Activated naive CD8-positive, alpha-beta T cell treated with anti-CD3 and anti-CD28 coated beads, Interleukin-2, amount 50 U/mL, for 16 hours (primary cell): Measurements from ENCODE around the gene TSHZ2.
"Not testable (repeated sequence)": the region's sequence is repeated elsewhere in the genome, so short reads cannot be mapped to it uniquely, and the experiment has no call there.

Experiments used
- DNase-seq: peaks from one replicate; pipeline ENCODE4 v3.0.0-alpha.2; 2020; ENCODE audit warnings: low read depth, low spot score

The TSHZ2 gene

DNA sequence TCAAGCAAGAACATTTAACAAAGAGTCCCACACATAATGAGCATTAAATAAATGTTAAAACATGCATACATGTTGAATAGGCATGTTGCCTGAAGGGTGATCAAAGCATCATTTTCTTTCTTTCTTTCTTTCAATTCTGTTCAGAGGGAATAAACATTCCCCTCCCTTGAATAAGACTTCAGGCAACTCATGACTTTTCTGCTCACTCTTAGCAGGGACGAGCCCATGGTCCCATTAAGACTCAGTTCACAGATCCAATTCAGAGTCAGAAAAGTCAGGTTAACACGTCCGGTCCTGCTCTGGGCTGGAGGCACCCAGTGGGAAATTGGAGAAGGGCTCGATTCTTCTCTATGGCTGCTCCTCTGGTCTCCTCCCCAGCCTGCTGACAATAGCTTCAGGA is 439.7 kb downstream of the TSHZ2 start:
- no peak for DNase-seq

DNA sequence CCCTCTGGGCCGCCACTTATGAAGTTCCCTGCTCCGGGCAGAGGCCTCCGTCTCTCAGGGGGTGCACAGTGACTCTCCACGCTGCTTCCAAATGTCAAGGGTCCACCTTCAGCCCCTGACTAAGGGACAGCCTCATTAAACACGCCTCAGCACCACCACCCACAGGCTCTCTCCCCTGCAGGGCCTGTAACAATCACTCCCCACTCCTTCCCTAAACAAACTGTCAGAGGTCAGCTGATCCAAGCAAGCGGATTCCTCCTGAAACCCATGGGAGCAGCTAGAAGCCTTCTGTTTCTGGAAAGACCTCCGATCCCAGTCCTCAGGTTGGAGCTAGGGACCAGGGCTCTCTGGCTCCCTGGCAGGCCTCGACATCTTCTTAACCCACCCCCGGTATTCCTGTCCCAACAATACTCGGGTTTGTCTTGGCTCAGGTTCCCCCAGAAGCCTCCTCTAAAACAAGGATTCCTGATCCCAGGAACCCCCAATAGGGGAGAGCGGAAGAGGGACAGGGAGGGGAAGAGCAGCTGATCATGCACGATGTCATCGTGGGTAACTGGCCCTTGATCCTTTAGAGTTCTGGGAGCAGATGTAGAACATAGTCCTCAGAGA is 440.5 kb downstream of the TSHZ2 start:
- DNase-seq = no peak

DNA sequence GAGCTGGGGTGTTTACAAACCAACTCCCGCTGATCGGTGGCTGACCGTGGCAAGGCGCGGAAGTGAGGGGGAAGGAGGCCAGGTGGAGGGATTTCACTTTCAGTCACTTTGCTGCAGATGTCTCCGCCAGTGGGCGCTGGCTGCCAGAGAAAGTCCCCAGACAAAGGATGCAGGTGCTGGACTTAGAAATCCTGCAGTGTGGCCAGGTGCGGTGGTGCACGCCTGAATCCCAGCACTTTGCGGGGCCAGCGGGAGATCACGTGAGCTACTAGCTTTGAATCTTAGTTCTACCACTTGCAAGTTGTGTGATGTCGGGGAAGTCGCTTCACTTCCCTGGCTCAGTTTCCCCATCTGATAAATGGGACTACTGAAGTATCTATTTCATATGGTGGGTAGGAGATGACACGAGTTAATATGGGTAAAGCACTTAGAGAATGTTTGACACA is 441.1 kb downstream of the TSHZ2 start:
- DNase-seq = peak; percentile 19

DNA sequence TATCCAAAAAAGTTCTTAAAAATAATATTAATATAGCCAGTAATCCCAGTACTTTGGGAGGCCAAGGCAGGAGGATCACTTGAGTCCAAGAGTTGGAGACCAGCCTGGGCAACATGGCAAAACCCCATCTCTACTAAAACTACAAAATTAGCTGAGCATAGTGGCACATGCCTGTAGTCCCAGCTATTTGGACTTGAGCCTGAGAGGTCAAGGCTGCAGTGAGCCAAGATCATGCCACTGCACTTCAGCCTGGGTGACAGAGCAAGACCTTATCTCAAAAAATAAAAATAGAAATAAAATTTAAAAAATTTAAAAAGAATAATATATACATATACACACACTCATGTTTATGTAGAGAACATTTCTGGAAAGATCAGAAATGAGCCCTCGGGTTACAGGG is 441.7 kb downstream of the TSHZ2 start:
- not testable (repeated sequence) for DNase-seq

DNA sequence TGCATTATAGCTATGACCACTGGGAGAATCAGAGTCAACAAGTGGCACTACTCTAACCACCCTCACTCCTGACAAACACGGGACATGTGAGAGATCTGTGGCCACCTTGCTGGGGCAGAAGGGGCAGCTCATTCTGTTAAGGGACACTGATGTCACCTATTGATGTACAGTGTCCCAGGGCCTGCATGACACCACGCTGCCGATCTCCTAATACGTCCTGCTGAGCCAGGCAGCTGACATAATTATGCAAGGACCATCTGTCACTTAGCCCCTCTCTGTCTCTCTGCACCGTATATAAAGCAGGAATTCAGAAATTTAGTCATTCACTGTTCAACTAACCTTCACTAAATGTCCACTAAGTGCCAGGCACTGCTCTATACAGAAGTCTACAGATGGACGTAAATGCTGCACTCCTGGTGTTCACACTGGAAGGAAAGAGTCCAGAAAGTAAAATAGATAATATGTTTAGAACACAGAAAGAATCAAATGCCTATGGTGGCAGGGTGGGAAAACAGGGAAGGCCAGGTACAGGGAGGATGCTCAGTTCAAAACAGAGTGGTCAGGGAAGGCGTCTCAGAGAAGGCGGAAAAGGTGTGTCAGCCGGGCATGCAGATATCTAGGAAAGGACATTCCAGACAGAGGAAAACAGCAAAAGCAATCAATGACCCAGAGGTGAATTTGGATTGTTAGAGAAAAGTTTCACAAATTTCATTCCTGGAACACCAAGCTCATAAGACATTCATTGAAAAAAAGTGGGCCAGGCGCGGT is 447.7 kb downstream of the TSHZ2 start:
- no peak for DNase-seq

DNA sequence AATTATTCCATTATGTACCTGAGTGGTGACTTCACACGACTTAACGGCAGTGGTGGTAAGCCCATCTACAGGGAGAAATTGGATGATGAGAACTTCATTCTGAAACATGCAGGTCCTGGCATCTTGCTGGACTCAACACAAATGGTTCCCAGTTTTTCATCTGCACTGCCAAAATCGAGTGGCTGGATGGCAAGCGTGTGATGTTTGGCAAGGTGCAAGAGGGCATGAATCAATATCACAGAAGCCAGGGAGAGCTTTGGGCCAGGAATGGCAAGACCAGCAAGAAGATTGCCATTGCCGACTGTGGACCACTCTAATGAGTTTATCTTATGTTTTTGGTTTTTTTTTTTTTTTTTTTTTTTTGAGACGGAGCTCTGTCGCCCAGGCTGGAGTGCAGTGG is 449.2 kb downstream of the TSHZ2 start:
- no peak for DNase-seq

DNA sequence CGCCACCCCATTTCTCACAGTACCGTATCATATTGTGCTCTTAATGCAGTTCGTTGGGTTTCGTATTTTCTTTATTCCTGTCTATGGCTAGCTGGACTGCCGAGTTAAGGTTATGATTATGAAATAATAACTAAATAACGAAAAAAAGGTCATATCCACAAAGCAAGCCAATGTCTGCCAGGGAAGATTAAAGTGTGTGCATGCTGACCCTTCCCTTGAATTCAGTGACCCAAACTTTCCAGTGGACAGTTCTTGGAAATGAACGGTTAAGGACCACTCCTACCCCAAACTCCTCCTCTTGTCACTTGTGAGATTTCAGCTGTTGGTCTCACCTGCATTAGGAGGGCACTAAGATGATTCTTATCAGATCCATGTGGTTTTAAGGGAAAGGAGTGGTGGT is 449.9 kb downstream of the TSHZ2 start:
- DNase-seq = no peak

DNA sequence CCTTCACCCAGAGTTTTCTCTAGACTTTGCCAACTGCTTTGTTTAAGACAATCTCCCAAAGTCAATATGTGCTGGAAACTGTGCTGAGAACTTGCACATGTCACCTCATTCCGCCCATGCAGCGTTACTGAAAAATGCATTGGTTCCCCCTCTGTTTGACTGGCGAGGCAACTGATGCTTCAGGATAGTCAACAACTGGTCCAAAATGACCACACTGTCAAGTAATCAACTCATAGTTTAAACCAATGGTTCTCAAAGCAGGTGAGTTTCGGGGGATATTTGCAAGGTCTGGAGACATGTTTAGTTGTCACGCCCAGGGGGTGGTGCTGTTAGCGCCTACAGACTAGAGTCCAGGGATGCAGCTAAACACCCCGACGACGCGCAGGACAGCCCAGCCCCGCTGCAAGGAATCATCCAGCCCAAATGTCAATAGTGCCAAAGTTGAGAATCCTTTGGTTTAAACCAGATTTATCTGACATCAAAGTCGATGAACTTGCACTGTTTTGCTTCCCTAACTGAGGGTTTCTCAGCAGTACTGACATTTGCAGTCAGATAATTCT is 451.5 kb downstream of the TSHZ2 start:
- DNase-seq = no peak

DNA sequence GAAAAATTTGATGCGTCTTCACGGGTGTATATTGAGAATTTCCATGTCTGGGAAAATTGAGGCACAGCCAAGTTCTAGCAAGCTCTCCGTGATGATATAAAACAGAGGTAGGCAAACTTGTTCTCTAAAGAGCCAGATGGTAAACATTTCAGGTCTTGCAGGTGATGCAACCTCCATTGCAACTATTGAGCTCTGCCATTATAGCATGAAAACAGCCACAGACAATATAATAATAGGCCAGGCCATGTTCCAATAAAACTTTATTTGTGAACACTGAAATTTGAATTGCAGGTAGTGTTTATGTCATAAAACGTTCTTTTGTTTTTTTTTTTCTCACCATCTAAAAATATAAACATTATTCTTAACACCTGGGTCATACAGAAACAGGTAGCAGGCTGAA is 453.3 kb downstream of the TSHZ2 start:
- DNase-seq = no peak

DNA sequence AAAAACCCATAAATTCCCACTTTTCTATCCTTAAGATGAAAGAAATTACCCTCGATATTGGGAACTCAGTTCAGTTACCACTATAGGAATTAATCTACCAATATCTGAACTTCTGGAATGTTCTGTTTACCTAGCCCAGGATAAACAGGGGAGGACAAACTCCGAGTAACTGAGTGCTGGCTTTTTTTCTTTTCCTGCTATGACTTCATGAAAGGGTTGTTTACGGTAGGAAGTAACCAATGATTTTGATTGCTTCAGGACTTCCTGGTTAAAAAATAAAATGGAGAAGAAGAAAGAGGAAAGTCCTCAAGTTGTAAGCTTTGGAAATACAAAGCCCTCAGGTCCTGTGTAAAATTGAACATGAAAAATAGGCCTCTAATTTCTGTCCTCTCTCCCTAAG is 453.8 kb downstream of the TSHZ2 start:
- no peak for DNase-seq

DNA sequence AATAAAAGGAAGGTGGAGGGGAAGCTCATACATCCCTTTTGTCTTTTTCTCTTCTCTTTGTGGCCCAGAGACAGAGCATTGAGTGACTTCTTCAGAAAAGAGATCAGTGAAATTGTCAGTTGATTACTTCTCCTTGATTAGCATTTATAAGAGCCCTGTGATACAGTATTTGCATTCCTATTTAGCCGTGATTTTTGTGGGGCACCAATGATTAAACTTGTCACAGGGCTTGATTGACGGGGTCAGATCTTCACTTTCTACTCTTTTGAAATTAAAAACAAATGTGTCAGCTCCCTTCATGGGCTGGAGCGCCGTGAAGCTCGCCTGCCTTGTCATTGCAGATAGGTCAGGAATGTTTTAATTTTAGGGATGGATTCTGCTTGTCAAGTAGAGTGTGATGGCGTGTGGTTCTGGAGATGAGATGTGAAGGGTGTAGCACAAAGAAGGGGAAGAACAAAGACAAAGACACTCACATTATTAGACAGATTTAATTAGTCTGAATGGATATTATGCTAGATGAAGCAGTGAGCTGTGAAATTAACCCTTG is 454.7 kb downstream of the TSHZ2 start:
- DNase-seq = no peak

DNA sequence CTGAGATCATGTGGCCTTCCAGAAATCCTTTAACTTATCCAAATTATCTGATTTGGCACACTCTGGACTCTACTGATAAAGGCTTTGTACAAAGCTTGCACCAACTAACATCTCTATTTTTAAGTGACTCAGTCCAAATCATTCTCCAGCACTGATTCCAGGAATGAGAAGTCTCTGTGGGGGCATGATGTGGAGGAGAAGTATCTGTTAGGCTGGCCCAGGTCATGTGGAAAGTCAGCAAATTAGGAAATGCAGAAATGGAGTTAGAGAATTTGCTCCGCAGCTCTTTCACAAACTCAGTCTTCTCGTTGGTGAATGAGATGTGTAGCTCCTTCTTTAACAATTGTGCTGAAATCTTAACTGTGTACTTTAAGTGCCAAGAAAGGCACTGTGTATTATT is 455.8 kb downstream of the TSHZ2 start:
- no peak for DNase-seq

DNA sequence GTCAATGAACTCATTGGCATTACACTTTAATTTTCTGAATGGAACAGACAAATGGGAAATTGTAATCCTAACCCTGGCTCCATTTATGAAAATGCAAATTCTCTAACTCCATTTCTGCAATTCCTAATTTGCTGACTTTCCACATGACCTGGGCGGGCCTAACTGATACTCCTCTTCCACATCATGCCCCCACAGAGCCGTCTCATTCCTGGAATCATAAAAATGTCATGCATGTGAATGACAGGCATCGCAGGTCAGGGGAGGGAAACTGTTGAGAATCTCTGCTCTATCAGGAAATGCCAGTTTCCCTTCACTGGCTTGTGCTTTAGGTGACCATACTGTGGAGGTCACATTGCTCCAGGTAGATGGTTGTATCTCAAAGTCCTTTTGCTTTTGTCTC is 456.4 kb downstream of the TSHZ2 start:
- no peak for DNase-seq

DNA sequence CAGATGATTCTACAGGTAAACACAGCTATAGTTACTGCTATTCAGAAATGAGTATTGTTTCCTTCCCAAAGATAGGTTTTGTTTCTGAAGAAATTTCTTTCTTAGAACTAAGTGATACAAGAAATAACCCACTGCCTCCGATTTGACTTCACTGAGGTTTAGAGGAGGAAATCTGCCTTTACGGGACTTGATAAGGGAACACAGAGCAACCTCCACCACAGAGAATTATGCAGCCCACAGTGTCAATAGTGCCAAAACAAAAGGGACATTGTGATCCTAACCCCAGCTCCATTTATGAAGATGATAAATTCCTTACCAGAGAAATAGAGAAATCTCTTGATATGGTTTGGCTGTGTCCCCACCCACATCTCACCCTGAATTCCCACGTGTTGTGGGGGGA is 456.8 kb downstream of the TSHZ2 start:
- DNase-seq = no peak

DNA sequence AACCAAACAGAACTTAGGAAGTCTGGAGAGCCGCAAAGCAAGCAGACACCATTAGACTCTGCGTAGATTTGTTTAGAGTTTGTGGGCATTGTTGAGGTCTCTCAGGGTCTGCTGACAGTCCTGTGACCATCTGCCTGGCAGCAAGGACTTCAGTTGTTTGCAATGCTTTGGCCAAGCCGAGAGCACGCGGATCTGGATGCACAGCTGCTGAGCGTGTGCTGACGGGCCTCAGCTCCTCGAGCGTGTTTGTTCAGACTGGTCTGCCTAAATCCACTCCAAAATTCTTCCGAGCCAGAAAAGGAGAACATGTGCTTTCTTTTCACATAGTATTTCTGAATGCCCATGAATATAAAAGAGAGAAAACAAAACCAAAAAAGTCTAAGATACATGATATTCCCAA is 462.5 kb downstream of the TSHZ2 start:
- no peak for DNase-seq

DNA sequence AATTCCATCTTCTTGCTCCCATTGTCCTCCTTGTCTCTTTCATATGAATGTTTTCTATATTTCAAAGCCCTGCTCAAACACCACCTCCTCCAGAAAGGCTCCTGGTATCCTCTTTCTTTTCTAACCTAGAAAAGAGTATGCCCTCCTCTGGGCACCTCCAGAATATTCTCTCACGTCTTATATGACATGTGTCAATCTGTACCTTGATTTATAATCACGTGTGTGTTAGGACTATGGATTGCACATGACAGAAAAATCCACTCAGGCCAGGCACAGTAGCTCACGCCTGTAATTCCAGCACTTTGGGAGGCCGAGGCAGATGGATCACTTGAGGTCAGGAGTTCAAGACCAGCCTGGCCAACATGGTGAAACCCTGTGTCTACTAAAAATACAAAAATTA is 464.8 kb downstream of the TSHZ2 start:
- DNase-seq = not testable (repeated sequence)

DNA sequence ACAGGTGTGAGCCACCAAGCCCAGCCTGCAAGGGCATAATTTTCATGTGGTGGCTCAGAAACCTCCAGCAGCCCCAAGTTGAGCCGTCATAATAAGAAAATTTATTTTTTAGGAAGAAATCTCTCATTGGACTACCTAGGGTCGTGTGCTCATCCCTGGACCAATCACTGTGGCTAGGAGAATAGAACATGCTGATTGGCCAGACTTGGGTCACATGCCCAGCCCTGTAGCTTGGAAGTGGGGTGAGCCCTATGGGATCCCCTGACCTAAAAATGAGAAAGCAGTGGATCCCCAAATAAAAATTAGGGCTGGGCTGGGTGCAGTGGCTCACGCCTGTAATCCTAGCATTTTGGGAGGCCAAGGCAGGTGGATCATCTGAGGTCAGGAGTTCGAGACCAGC is 466.2 kb downstream of the TSHZ2 start:
- DNase-seq = no peak

DNA sequence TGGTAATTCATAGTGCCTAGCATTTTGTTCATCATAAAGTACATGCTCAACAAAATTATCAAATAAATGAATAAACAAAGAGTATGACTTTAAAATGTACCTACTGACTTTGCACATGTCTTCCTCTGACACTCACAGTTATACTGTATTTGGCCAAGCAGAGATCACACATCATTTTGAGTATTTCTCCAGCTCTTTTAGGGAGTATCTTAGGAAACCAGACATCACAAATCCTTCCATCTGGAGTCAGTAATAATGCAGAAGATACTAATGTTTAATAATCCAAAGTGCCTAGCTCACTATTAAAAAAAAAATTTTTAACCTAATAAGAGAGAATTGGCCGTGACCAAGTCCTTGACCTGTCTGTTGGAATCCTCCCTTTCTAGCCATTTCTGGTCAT is 466.9 kb downstream of the TSHZ2 start:
- no peak for DNase-seq

DNA sequence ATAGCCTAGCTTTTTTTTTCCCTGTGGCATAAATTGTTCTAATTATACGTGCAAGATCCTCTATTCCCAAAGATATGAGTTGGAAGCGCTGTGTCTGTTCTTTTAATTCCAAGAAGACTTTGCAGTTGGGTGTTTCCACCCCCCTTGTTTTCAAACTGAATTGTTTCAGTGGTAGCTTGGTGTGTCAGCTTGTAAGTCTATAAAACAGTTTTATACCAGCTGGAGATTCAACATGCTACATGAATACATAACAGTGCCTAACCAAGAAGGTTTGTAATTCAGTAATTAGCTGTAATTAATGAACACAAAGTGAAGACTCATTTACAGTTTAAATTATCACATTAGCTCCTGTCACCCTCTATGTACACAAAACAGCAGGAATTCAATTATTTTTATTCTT is 467.5 kb downstream of the TSHZ2 start:
- DNase-seq = no peak

DNA sequence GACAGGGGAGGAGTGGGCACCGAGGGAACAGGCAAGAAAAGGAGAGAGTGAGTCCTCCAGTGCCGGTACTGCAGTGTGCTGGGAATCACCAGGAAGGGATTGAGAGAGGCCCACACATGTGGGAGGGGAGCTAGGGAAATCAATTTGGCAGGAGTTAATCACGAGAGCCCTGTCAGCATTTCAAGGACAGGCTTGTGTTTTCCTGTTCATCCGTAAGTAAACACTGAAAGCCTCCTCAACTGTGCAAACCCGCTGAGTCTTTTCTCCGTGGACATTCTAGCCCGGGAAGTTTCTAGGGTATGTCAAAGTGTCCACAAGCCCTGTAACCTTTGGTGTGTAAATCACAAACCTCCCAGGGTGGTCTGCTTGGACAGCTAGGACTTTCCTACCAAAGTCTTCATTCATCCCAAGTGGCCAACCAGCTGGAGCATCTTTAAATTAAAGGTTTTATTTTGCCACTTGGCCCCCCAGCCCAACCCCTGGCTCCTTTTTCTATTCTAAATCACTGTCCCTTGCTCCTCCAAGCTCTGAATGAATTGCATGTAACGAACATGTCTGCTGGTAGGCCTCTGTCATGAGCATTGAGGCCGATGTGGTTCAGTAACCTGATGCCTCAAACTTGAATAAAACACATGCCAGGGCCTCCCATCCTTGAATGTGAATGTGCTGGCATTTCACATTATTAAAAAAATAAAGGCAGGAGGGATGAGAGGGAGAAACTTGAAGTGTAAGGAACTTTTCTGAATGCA is 472.4 kb downstream of the TSHZ2 start:
- DNase-seq = no peak

DNA sequence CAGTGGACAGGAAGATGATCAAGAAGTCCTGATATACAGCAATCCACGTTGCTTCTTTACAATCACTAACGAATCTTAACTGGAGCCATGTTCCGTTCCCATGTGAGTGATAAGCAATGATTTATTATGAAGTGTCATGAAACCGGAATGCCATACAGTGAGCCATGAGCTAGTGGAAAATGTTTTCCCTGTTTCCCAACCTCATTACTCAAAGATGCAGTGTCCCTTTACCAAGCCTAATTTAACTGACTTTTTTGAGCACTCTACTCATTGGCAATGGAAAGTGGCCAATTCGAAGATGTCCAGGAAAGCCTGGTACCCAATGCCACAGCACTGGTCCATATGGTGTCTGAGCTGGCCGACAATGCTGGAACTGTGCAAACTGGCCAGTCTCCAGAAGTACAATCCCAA is 473.2 kb downstream of the TSHZ2 start:
- DNase-seq = no peak

DNA sequence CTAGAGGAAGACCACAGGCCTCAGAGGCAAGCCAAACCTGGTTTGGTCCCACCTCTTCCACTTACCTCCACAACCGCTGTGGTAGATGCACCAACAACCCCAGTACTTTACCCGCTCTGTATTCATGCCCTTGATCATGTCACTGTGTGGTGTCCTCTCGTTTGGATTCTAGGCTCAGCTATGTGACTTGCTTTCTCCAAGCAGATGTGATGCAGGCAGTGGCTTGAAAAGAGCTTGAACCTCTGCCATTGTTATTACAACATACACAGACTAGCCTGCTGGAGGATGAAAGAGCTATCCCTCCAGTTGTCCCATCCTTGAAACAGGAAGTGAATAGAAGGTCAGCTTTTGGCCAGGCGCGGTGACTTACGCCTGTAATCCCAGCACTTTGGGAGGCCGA is 473.8 kb downstream of the TSHZ2 start:
- DNase-seq = no peak
